Erythroblast (primary cell): ENCODE measurements around the gene OTUD1.

Source experiments
- GATA1 ChIP-seq: IDR thresholded peaks from 2 replicates; pipeline ENCODE4 v1.6.1; 2011; ENCODE audit warnings: low read depth, mild to moderate bottlenecking, control low read depth, low read length, moderate library complexity
- POLR2A ChIP-seq: IDR thresholded peaks from 2 replicates; pipeline ENCODE4 v1.6.1; 2011; ENCODE audit warnings: mild to moderate bottlenecking, low read length

- TF ChIP-seq POLR2A = no peak
- TF ChIP-seq GATA1 = no peak
Observed at GRCh38 chr10:23490115-23490514, 51.2 kb downstream of the OTUD1 start.
